Mesendoderm (in vitro differentiated cells): ENCODE results near the gene ELOA.

ENCODE experiments used
- DNase-seq: peaks from one replicate; pipeline ENCODE4 v3.0.0; 2013
- H2AK5ac ChIP-seq: 2 replicates; pipeline ENCODE4 v1.6.1; 2013; ENCODE audit warnings: low read length, inconsistent platforms
- H2BK120ac ChIP-seq: 2 replicates; pipeline ENCODE4 v1.6.1; 2013; ENCODE audit warnings: low read depth, mild to moderate bottlenecking, low read length, moderate library complexity, mixed read lengths
- H2BK15ac ChIP-seq: replicated peaks from 2 replicates; pipeline ENCODE4 v1.6.1; 2013; ENCODE audit warnings: low read depth, mild to moderate bottlenecking, moderate library complexity
- H2BK5ac ChIP-seq: 2 replicates; pipeline ENCODE4 v1.6.1; 2013; ENCODE audit warnings: low read length, inconsistent platforms
- H3K18ac ChIP-seq: 2 replicates; pipeline ENCODE4 v1.6.1; 2013; ENCODE audit warnings: mild to moderate bottlenecking, low read length, mixed read lengths
- H3K23ac ChIP-seq: one replicate; pipeline ENCODE4 v1.6.1; 2013; ENCODE audit warnings: low read length
- H3K27ac ChIP-seq: 2 replicates; pipeline ENCODE4 v1.5.1; 2013; ENCODE audit warnings: low read depth, mild to moderate bottlenecking, inconsistent platforms, low read length, moderate library complexity
- H3K27me3 ChIP-seq: 2 replicates; pipeline ENCODE4 v1.6.1; 2013; ENCODE audit warnings: low read length, control low read depth, mild to moderate bottlenecking, inconsistent platforms; ENCODE audit not compliant: insufficient read depth, poor library complexity
- H3K36me3 ChIP-seq: 2 replicates; pipeline ENCODE4 v1.6.1; 2013; ENCODE audit warnings: low read length, inconsistent platforms; ENCODE audit not compliant: control insufficient read depth, insufficient read depth
- H3K4ac ChIP-seq: one replicate; pipeline ENCODE4 v1.6.1; 2013; ENCODE audit warnings: low read depth, mild to moderate bottlenecking, low read length, moderate library complexity
- H3K4me1 ChIP-seq: 2 replicates; pipeline ENCODE4 v1.6.1; 2013; ENCODE audit warnings: low read depth, low read length, inconsistent platforms; ENCODE audit not compliant: control insufficient read depth
- H3K4me2 ChIP-seq: 2 replicates; pipeline ENCODE4 v1.6.1; 2013; ENCODE audit warnings: low read length
- H3K4me3 ChIP-seq: 2 replicates; pipeline ENCODE4 v1.5.1; 2013; ENCODE audit warnings: mild to moderate bottlenecking, low read length
- H3K56ac ChIP-seq: one replicate; pipeline ENCODE4 v1.6.1; 2013; ENCODE audit warnings: low read length
- H3K79me1 ChIP-seq: 2 replicates; pipeline ENCODE4 v1.6.1; 2013; ENCODE audit warnings: low read length, inconsistent platforms
- H3K79me2 ChIP-seq: 2 replicates; pipeline ENCODE4 v1.6.1; 2013; ENCODE audit warnings: mild to moderate bottlenecking, low read length; ENCODE audit not compliant: control insufficient read depth, insufficient read depth
- H3K9ac ChIP-seq: 2 replicates; pipeline ENCODE4 v1.6.1; 2013; ENCODE audit warnings: low read length, inconsistent platforms
- H4K5ac ChIP-seq: one replicate; pipeline ENCODE4 v1.6.1; 2013; ENCODE audit warnings: low read length
- H4K8ac ChIP-seq: one replicate; pipeline ENCODE4 v1.6.1; 2013; ENCODE audit warnings: low read depth, mild to moderate bottlenecking, control low read depth, low read length, moderate library complexity
- WGBS: extraction: QIAGEN DNeasy Blood & Tissue Kit; methylation state at CpG from one replicate; pipeline ENCODE4 v1.1.7; 2013; ENCODE audit warnings: low lambda C conversion rate, missing lambda C conversion rate; ENCODE audit not compliant: insufficient coverage; ENCODE audit errors: extremely low coverage; 5-methylcytosine and 5-hydroxymethylcytosine counted together

Gene ELOA

GRCh38 chr1:23768733-23769132 lies 25.5 kb downstream of the ELOA start:
- no peak overlapping the region for H2AK5ac ChIP-seq
- no peak for DNase-seq
- no CpG with 5 or more reads among the region's 5 CpGs for WGBS
- H3K4ac ChIP-seq: no peak overlapping the region
- no peak overlapping the region for H2BK5ac ChIP-seq
- H3K4me3 ChIP-seq: no peak overlapping the region
- H3K27ac ChIP-seq: no peak overlapping the region
- H4K5ac ChIP-seq: no peak overlapping the region
- H3K23ac ChIP-seq: no peak overlapping the region
- H3K36me3 ChIP-seq: no peaks in the 10 kb centered on the region
- no peak overlapping the region for H2BK15ac ChIP-seq
- no peak overlapping the region for H3K4me2 ChIP-seq
- no peak overlapping the region for H4K8ac ChIP-seq
- no peaks in the 10 kb centered on the region for H3K27me3 ChIP-seq
- H3K56ac ChIP-seq: no peak overlapping the region
- no peaks in the 10 kb centered on the region for H3K79me1 ChIP-seq
- H3K4me1 ChIP-seq: no peaks in the 10 kb centered on the region
- no peak overlapping the region for H2BK120ac ChIP-seq
- no peaks in the 10 kb centered on the region for H3K79me2 ChIP-seq
- no peak overlapping the region for H3K9ac ChIP-seq
- no peak overlapping the region for H3K18ac ChIP-seq

DNA sequence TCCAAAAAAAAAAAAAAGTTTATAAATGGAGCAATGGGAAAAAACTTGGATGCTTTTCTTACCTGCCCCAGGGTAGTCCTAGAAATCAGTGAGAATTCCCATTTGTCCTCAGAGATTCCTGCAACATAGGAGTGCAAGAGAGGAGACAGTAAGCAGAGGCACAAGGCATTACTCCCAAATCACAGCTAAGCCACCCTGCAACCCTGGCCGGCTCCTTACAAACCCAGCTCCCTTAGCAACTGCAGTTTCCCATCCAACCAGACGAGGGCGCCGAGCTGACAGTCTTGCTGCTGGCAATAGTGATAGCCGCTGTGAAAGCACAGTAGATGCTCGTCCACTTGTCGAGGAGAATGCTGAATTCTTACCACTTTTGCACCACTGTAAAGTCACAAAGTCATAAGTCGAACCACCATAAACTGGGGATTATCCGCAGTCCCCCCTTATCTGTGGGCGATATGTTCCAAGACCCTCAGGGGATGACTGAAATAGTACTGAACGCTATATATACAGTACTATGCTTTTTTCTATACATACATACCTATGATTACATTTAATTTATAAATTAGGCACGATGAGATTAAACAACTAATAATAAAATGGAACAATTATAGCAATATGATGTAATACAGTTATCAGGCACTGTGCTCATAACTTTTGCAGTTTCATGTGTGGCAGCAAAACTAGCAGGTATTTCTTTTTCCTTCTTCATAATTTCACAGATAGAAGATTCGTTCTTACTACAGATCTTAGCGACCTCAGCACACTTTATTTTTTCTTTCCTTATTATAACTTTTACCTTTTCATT lies 29.0 kb downstream of the ELOA start:
- H2AK5ac ChIP-seq: no peak overlapping the region
- H3K56ac ChIP-seq: no peak overlapping the region
- H3K18ac ChIP-seq: no peak overlapping the region
- no peaks in the 10 kb centered on the region for H3K79me2 ChIP-seq
- no peaks in the 10 kb centered on the region for H3K27me3 ChIP-seq
- no CpG with 5 or more reads among the region's 14 CpGs for WGBS
- no peak overlapping the region for H3K4ac ChIP-seq
- no peak overlapping the region for H4K8ac ChIP-seq
- no peak overlapping the region for H3K4me2 ChIP-seq
- no peaks in the 10 kb centered on the region for H3K36me3 ChIP-seq
- no peaks in the 10 kb centered on the region for H3K4me1 ChIP-seq
- no peak overlapping the region for H2BK15ac ChIP-seq
- no peak overlapping the region for H3K9ac ChIP-seq
- no peak overlapping the region for H2BK5ac ChIP-seq
- no peak overlapping the region for H3K4me3 ChIP-seq
- H4K5ac ChIP-seq: no peak overlapping the region
- no peak overlapping the region for H3K27ac ChIP-seq
- H3K79me1 ChIP-seq: peaks cover 2% of the 10 kb centered on the region
- no peak overlapping the region for H2BK120ac ChIP-seq
- peak; percentile 87 for DNase-seq
- no peak overlapping the region for H3K23ac ChIP-seq

GRCh38 chr1:23772854-23773242 lies 29.6 kb downstream of the ELOA start:
- H3K27ac ChIP-seq: no peak overlapping the region
- no peaks in the 10 kb centered on the region for H3K79me2 ChIP-seq
- H3K23ac ChIP-seq: no peak overlapping the region
- H2AK5ac ChIP-seq: no peak overlapping the region
- H3K9ac ChIP-seq: no peak overlapping the region
- no peak overlapping the region for H4K8ac ChIP-seq
- no peak overlapping the region for H3K18ac ChIP-seq
- no peaks in the 10 kb centered on the region for H3K27me3 ChIP-seq
- H3K4me3 ChIP-seq: no peak overlapping the region
- no peak overlapping the region for H3K4ac ChIP-seq
- no peak overlapping the region for H3K56ac ChIP-seq
- DNase-seq: no peak
- WGBS: no CpG with 5 or more reads among the region's 10 CpGs
- H3K4me2 ChIP-seq: no peak overlapping the region
- no peak overlapping the region for H4K5ac ChIP-seq
- no peak overlapping the region for H2BK15ac ChIP-seq
- H3K79me1 ChIP-seq: peaks cover 2% of the 10 kb centered on the region
- H2BK120ac ChIP-seq: no peak overlapping the region
- no peaks in the 10 kb centered on the region for H3K36me3 ChIP-seq
- H2BK5ac ChIP-seq: no peak overlapping the region
- H3K4me1 ChIP-seq: no peaks in the 10 kb centered on the region

GRCh38 chr1:23774174-23774880 lies 31.1 kb downstream of the ELOA start:
- WGBS: no CpG with 5 or more reads among the region's 6 CpGs
- H2AK5ac ChIP-seq: no peak overlapping the region
- DNase-seq: no peak

DNA sequence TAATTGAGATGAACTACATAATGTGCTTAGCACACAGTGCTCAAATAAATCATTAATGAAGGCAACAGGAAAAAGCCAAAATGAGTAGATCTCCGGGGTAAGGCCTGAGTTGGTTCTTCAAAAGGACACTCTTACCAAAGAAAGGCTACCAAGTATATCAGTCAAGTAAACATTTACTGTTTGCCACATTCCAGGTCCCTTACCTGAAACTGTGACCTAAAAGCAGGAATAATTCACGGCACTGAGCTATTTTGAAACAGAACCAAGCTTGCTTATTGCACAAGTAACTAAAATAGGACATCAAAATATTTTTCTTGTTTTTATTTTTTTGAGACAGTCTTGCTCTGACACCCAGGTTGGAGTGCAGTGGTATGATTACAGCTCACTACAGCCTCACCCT lies 32.9 kb downstream of the ELOA start:
- Histone ChIP-seq H3K4me2 (no peak overlapping the region), H3K4ac (no peak overlapping the region), H3K4me1 (peaks cover 4% of the 10 kb centered on the region), H3K79me1 (peaks cover 12% of the 10 kb centered on the region), H4K5ac (no peak overlapping the region), H3K27me3 (no peaks in the 10 kb centered on the region), H3K36me3 (no peaks in the 10 kb centered on the region), H3K27ac (no peak overlapping the region), H2AK5ac (no peak overlapping the region), H3K9ac (no peak overlapping the region), H2BK120ac (no peak overlapping the region), H3K18ac (no peak overlapping the region), H3K4me3 (no peak overlapping the region), H2BK15ac (no peak overlapping the region), H2BK5ac (no peak overlapping the region), H3K56ac (no peak overlapping the region), H3K79me2 (peaks cover 15% of the 10 kb centered on the region), H4K8ac (no peak overlapping the region), H3K23ac (no peak overlapping the region)
- no CpG with 5 or more reads among the region's 2 CpGs for WGBS
- no peak for DNase-seq

More at GRCh38 chr1:23774174-23774880, 31.1 kb downstream of the ELOA start:
- Histone ChIP-seq H4K5ac (no peak overlapping the region), H3K4ac (no peak overlapping the region), H2BK5ac (no peak overlapping the region), H3K36me3 (no peaks in the 10 kb centered on the region), H3K4me1 (peaks cover 3% of the 10 kb centered on the region), H3K79me2 (peaks cover 7% of the 10 kb centered on the region), H3K27me3 (no peaks in the 10 kb centered on the region), H3K56ac (no peak overlapping the region), H3K4me2 (no peak overlapping the region), H4K8ac (no peak overlapping the region), H2BK15ac (no peak overlapping the region), H2BK120ac (no peak overlapping the region), H3K4me3 (no peak overlapping the region), H3K27ac (no peak overlapping the region), H3K9ac (no peak overlapping the region), H3K79me1 (peaks cover 7% of the 10 kb centered on the region), H3K23ac (no peak overlapping the region), H3K18ac (no peak overlapping the region)
